Measurements from ENCODE around the gene MRPL38. TPM values are rescaled to one million over a fixed set of nuclear protein-coding genes. Genes with fewer than 3 reads are reported as not detected.

Gene MRPL38
- total RNA-seq, 1 donor from 2014 or later, result 31.9 TPM

DNA sequence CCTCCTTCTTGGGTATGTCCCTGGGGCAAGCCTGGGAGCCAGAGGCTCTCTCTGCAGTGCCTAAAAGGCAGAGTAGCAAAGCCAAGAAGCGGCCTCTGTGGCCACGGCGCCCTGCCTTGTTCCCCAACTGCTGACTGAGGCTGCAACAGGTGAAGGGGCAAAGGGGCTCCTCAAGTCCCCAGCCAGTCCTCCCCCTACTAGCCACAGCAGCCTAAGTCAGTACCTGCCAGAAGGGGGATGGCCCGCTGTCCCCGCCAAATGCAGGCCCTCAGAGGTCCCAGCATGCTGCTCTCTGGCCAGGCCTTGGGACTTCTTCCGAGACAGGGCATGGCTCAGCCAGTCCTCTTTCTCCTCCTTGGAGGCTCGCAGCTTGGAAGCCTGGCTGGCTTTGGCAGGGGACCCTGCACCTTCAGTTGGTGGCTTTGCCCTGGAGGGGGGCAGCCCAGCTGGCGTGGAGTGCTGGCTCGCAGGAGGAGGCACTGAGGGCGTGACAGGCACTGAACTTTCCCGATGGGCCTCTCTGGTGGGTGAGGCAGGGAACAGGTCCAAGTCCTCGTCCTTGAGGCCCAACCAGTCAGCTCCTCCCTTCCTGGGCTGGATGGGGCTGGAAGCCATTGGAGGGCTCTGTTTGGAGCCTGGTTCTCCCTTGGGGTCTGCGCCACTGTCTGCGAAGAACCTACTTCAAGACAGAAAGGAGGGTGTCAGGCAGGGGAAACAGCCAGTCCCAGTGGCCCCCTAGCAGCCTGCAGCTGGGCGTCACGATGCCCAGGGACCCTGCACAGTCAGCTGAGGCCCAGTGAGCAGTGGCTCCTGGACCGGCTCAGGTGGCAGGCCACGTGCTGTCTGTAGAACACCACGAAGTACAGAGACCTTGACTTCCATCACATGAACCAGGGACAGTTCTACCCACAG is 18.5 kb upstream of the MRPL38 start:
- Histone ChIP-seq H3K27ac (no peak overlapping the region), H3K4me1 (no peaks in the 10 kb centered on the region), H3K27me3 (no peaks in the 10 kb centered on the region), H3K4me3 (no peak overlapping the region), H3K9me3 (no peaks in the 10 kb centered on the region), H3K36me3 (peaks cover 6 to 10% of the 10 kb centered on the region in 2 donors)
- TF ChIP-seq, protein P1, sequence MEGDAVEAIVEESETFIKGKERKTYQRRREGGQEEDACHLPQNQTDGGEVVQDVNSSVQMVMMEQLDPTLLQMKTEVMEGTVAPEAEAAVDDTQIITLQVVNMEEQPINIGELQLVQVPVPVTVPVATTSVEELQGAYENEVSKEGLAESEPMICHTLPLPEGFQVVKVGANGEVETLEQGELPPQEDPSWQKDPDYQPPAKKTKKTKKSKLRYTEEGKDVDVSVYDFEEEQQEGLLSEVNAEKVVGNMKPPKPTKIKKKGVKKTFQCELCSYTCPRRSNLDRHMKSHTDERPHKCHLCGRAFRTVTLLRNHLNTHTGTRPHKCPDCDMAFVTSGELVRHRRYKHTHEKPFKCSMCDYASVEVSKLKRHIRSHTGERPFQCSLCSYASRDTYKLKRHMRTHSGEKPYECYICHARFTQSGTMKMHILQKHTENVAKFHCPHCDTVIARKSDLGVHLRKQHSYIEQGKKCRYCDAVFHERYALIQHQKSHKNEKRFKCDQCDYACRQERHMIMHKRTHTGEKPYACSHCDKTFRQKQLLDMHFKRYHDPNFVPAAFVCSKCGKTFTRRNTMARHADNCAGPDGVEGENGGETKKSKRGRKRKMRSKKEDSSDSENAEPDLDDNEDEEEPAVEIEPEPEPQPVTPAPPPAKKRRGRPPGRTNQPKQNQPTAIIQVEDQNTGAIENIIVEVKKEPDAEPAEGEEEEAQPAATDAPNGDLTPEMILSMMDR (IDR thresholded peaks at IDR 0.05), result no peak
- intact Hi-C loops (cut with DNase I), result no loop called here
- no peak for DNase-seq (ENCODE audit: low spot score in 2 of 2)

- TF ChIP-seq, protein P1 (IDR thresholded peaks at IDR 0.05), result no peak
- no peak for DNase-seq (ENCODE audit: low spot score in 2 of 2)
- Histone ChIP-seq H3K4me1 (no peaks in the 10 kb centered on the region), H3K27me3 (no peaks in the 10 kb centered on the region), H3K27ac (no peak overlapping the region), H3K9me3 (no peaks in the 10 kb centered on the region), H3K36me3 (peaks cover 6 to 10% of the 10 kb centered on the region in 2 donors), H3K4me3 (no peak overlapping the region)
- intact Hi-C loops (cut with DNase I), result no loop called here
Observed at GRCh38 chr17:75922173-75922961, 17.7 kb upstream of the MRPL38 start.

DNA sequence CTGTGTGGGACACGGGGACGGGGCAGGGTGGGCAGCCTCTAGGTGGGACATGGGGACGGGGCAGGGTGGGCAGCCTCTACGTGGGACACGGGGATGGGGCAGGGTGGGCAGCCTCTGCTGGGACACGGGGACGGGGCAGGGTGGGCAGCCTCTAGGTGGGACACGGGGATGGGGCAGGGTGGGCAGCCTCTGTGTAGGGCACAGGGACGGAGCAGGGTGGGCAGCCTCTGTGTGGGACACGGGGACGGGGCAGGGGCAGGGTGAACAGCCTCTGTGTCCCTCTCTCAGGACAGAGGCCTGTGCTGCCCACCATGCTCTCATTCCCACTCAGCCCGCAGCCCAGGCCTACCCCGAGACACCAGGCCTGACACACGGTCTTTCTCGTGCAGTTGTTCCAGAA is 16.9 kb upstream of the MRPL38 start:
- TF ChIP-seq, protein P1 (IDR thresholded peaks at IDR 0.05), result no peak
- Histone ChIP-seq H3K27ac (no peak overlapping the region), H3K36me3 (peaks cover 6 to 10% of the 10 kb centered on the region in 2 donors), H3K4me1 (no peaks in the 10 kb centered on the region), H3K27me3 (no peaks in the 10 kb centered on the region), H3K9me3 (no peaks in the 10 kb centered on the region), H3K4me3 (no peak overlapping the region)
- intact Hi-C loops (cut with DNase I), result no loop called here
- DNase-seq (ENCODE audit: low spot score in 2 of 2), result no peak

- H3K4me3 ChIP-seq, result no peak overlapping the region
- no peaks in the 10 kb centered on the region for H3K9me3 ChIP-seq
- peaks cover 5 to 6% of the 10 kb centered on the region in 2 donors for H3K36me3 ChIP-seq
- DNase-seq (ENCODE audit: low spot score in 2 of 2), result no peak
- H3K27me3 ChIP-seq, result no peaks in the 10 kb centered on the region
- no peaks in the 10 kb centered on the region for H3K4me1 ChIP-seq
- no peak overlapping the region for H3K27ac ChIP-seq
- TF ChIP-seq, protein P1 (IDR thresholded peaks at IDR 0.05), result no peak
- intact Hi-C loops (cut with DNase I), result no loop called here
Observed at GRCh38 chr17:75920045-75920560, 15.4 kb upstream of the MRPL38 start.

GRCh38 chr17:75919611-75920010 is 14.9 kb upstream of the MRPL38 start:
- DNase-seq (ENCODE audit: low spot score in 2 of 2), result no peak
- intact Hi-C loops (cut with DNase I), result no loop called here
- Histone ChIP-seq H3K36me3 (peaks cover 5 to 6% of the 10 kb centered on the region in 2 donors), H3K9me3 (no peaks in the 10 kb centered on the region), H3K27me3 (no peaks in the 10 kb centered on the region), H3K4me3 (no peak overlapping the region), H3K4me1 (no peaks in the 10 kb centered on the region), H3K27ac (no peak overlapping the region)
- TF ChIP-seq, protein P1 (IDR thresholded peaks at IDR 0.05), result no peak
